B cell (primary cell): Measurements from ENCODE around the gene NFATC2.

Experiments used
- CTCF ChIP-seq: fragments of 200-600 bp; IDR thresholded peaks from one replicate; pipeline ENCODE4 v1.8.0; 2022; ENCODE audit warnings: antibody characterized with exemption, mild to moderate bottlenecking
- EZH2 ChIP-seq: IDR thresholded peaks from 2 replicates; pipeline ENCODE4 v1.6.1; 2012; ENCODE audit warnings: borderline replicate concordance, low read depth, mild to moderate bottlenecking, moderate library complexity, low read length; ENCODE audit not compliant: insufficient read depth, poor library complexity, severe bottlenecking

- TF ChIP-seq CTCF: no peak
- TF ChIP-seq EZH2: no peak
Observed at GRCh38 chr20:51426718-51427650, 115.5 kb downstream of the NFATC2 start.
